Cerebellar nuclear complex (tissue), 1 donor: ENCODE data around the gene SLC22A12.
A peak's percentile ranks its signal among the peaks of the same experiment; 100 is the strongest.
"Not testable (repeated sequence)": the region's sequence is repeated elsewhere in the genome, so short reads cannot be mapped to it uniquely, and the experiment has no call there.

ENCODE experiments used
- DNase-seq, 2 experiments: peaks; one replicate each; lab custom pipeline; 2025; lab: John Stamatoyannopoulos, UW

The SLC22A12 gene

DNA sequence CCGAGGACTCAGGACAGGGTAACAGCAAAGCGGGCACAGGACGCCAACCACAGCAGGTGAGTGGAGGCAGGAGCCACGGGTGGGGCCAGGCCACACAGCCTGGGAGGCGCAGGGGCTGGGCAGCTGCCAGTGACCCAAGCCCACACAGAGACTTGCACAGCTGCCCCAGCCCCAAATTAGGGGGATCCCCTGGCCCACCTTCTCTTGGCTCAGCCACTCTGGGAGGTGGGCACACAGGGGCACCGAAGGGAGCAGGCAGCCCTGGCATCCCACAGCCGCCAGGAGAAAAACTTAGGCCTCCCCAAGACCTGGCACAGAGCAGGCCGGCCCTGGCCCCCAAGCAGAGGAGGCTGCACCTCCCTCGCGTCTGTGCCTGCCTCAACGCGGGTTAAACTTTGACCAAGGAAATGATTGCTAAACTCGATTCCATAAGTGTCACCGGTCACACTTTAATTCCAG, at the start of gene SLC22A12:
Gene SLC22A12 (plus strand): TSS at position 458 of the 459 bp plus-strand sequence. CDS start 337 bp downstream, outside the sequence.
- no peak for DNase-seq

- DNase-seq = no peak
Measured at GRCh38 chr11:64542172-64543125, 48.6 kb upstream of the SLC22A12 start.

DNA sequence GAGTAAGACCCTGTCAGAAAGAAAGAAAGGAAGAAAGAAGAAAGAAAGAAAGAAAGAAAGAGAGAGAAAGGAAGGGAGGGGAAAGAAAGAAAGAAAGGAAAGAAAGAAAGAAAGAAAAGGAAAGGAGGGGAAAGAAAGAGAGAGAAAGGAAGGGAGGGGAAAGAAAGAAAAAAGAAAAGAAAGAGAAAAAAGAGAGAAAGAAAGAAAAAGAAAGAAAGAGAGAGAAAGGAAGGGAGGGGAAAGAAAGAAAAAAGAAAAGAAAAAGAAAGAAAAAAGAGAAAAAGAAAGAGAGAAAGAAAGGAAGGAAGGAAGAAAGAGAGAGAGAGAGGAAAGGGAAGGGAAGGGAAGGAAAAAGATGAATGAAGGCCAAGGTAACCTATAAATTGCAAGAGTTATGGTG, 47.2 kb upstream of the SLC22A12 start:
- DNase-seq = no peak

- no peak for DNase-seq
Measured at GRCh38 chr11:64544616-64545296, 46.3 kb upstream of the SLC22A12 start.

- DNase-seq = no peak
Measured at GRCh38 chr11:64545619-64546018, 45.4 kb upstream of the SLC22A12 start.

DNA sequence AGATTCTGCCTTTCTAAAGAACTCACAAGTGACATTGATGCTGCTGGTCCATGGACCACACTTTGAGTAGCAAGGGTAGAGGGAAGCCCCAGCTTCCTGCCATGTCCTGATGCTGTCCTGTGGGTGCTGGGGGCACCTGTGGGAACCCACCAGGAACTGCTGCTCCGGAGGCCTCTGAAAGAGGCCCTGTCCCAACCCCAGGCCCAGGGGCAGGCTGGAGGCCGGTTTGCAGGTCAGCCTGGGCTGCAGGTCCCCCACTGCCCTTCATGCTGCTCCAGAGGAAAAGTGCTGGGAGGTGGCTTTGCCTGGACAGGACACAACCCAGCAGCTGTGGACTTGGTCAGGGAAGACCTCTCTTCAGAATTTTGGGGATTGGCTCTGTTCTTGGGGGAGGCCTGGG, 44.8 kb upstream of the SLC22A12 start:
- no peak for DNase-seq

- DNase-seq = no peak
Measured at GRCh38 chr11:64546600-64546999, 44.4 kb upstream of the SLC22A12 start.

DNA sequence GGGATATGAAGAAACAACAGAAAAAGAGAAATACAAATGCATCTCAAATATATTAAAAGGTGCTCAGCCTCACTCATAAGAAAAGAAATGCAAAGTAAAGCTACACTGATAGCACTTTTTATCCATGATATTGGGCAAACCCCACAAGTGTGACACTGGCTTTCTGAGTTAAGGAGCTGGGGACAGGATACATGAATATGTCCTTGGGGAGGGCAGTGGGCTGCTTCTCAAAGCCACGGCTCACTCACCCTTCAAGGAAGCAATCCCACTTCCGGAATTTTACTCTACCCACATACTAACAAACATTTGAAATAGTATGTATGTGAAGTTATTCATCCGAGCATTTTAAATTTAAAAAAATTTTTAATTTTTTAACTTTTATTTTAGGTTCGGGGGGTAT, 41.1 kb upstream of the SLC22A12 start:
- no peak for DNase-seq

DNA sequence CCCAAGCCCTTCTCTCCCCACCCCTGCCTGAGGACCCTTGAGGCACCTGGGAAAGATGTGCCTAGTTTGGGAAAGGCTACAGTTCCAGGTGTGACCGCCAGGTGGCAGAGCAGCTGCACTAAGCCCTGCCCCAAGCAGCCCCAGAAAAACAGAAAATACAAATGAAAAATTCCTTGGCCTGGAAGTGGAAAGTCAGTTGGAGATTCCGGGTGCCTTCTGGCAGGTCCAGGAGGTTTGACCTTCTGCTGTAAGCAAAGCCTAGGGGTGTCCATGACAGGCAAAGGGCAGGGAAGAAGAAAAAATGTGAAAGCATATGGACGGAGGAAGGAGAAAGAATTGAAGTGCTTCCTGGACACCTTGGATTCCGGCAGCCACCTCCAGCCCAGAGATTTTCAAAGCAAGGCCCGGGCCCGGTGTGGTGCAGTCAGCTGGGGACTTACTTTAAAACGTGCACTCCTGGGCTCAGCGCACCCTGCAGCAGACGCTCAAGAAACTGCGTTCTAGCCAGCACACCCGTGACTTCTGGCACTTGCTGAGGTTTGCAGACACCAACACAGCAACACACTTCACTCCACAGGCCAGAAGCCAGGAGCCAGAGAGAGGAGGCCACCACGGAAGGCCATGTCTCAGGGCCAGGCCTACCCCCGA, 37.3 kb upstream of the SLC22A12 start:
- peak; percentile 58 to 91 for DNase-seq

GRCh38 chr11:64556044-64556720, 34.8 kb upstream of the SLC22A12 start:
- no peak for DNase-seq

DNA sequence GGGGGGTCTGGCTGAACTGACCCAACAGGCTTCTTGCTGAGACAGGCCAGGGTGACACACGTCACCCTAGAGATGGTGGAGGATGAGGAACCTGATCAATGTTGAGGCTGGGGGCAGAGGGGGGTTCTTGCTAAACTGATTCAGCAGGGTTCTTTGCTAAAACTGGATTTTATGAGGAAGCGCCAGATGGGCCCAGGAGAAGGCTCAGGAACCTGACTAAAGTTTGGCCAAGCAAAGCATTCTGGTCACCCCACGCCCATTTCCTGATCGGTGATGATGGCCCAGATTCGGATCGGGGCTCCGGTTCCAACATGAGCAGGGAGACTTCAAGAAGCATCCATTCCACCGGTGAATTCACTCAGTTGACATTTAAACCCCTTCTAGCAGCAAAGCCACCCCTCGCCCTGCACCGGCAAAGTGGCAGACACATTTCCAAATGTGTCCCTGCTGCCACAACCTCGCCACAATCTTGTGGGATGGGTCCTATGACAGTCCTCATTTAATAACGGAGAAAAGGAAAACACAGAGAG, 34.2 kb upstream of the SLC22A12 start:
- DNase-seq = no peak

- DNase-seq = no peak
Measured at GRCh38 chr11:64558065-64558745, 32.8 kb upstream of the SLC22A12 start.

DNA sequence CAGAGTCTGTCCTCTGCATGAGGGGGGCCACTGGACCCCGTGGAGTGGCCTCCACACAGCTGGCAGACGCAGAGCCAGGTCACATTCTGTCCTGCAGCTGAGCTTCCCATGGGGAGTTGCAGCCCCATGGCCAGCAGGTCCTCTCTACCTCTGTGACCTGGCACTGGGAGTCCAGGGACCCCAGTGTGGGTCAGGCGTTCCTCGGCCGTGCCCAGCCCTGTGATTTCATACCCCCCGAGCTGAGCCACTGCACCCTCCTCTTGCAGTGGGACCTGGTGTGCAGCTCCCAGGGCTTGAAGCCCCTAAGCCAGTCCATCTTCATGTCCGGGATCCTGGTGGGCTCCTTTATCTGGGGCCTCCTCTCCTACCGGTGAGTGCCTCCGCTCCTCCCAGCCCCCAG, 32.2 kb upstream of the SLC22A12 start:
- no peak for DNase-seq

DNA sequence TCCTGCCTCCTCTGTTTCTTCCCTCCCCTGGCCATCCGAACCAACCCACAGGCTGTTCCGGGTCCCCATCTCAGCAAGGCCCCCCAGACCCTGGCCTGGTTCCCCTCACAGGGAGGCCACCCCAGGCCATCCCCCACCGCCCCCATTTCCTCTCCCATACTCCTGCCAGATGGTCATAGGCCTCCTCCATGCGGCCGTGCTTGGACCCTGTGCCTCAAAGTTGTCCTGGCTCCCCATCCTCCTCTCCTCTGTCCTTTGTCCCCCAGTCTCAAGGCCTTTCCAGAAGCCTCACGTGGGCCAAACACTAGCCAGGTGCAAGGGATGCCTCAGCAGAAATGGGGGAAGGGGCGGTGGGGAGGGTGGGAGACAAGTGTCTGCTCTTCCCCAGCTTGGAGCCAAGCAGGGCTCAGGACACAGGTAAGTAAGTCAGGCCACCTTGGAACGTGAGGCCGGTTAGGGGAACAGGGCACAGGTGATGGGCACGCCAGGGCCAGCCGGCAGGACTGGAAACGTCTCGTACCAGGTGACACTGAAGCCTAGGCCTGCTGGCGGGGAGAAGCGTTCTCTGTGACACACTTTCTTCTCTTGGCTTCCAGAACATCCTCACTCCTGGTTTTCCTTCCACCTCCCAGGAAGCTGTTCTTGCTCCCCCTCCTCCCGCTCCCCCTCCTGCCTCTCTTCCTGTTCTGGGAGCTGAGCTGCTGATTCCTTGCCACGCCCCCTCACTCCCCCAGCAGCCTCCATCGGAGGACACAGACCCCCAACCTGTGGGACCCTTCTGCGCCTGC, 31.5 kb upstream of the SLC22A12 start:
- DNase-seq = no peak

DNA sequence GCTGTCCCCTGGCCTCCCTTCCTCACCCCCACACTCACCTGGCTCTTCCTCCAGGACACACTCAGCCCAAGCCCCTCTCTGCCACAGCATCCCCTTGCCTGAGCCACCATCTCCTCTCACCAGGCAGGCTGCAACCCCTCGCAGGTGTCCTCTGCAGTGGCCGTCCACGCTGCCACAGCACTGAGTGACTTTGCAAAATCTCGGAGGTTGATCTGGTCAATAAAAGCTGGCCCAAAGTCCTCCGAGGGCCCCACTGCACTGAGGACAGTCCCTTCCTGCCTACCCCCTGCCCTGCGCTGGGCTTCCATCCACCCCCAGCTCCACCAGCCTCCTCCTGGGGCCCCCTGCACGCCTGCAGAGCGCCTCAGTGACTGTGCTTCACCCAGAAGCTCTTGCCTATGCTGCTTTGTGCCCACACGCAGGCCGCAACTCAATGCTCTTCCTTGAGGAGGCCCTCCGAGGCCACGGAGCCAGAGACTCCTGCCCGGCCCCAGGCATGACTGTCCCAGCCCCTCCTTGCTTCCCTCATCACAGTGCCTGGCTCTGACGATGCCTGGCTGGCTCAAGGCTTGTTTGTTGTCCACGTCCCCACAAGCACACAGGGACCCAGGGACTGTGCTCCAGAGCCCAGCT, 30.8 kb upstream of the SLC22A12 start:
- DNase-seq = no peak

GRCh38 chr11:64560941-64561340, 30.1 kb upstream of the SLC22A12 start:
- DNase-seq = no peak

- not testable (repeated sequence) for DNase-seq
Measured at GRCh38 chr11:64561429-64561828, 29.6 kb upstream of the SLC22A12 start.

DNA sequence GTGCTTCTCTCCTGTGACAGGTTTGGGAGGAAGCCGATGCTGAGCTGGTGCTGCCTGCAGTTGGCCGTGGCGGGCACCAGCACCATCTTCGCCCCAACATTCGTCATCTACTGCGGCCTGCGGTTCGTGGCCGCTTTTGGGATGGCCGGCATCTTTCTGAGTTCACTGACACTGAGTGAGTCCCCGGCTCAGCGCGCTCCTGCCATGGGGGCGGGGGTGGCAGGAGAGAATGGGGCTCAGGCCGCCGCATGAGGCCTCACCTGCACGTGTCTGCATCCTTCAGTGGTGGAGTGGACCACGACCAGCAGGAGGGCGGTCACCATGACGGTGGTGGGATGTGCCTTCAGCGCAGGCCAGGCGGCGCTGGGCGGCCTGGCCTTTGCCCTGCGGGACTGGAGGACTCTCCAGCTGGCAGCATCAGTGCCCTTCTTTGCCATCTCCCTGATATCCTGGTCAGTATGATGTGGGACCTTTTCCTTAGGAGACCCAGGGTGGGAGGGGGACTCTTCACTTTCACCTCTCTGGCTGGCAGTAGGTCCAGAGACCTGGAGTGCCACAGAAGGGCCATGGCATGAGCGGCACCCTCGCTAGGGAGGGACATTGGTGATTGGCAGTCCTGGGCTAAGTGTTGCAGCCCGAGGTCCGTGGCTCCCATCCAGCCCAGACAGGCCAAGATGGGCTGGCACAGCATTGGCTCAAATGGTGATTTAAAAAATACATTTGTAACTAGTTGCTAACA, 28.9 kb upstream of the SLC22A12 start:
- DNase-seq = no peak

DNA sequence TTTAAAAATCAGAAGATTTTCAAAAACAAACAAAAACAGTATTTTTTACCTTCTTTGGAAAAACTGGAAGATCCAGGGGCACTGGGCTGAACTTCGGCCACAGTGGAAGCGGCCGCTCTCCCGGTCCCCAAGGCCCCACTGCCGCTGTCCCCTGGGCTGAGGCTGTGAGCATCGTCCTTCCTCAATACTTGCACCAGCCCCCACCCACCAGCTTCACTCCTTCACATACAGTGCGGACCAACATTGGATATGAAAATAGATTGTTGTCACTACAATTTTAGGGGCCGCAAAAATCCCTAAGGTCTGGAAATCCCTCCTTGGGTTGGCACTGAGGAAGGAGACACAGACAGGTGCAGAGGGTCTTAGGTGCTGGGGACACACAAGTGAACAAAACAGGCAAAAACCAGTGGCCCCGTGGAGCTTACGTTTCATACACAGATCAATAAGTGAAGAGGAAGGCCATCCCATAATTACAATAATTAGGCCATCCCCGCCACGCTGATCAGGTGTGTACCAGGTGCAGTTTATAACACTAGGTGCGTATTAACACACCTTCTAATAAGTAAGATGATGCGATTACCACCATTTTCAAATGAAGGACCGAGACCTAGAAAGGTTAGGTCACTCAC, 28.2 kb upstream of the SLC22A12 start:
- DNase-seq = no peak
